Pancreas (tissue), 10 donors: Measurements from ENCODE around the gene MPDZ. TPM values are rescaled to one million over a fixed set of nuclear protein-coding genes. Genes with fewer than 3 reads are reported as not detected.

Source experiments
- ATAC-seq, 4 donors: fragments of 200-7000 bp; cut with Tn5 transposase; one replicate each; pipeline versions ENCODE4 v1.8.0 to v1.9.1; 2020; ENCODE audit warnings: mild to moderate bottlenecking in 4 of 4, moderate library complexity in 4 of 4
- DNase-seq, 6 donors: peaks; one replicate each; pipeline ENCODE4 v3.0.0-alpha.2; 2020
- FAIRE-seq: peaks from 2 replicates; lab custom pipeline; 2012; peaks lifted over from hg19 to GRCh38; lab: Jason Lieb, UNC
- H3K27ac ChIP-seq, 4 donors: fragments of 200-600 bp; sonication (generic); 1 replicate in 3 of 4; 2 replicates in 1 of 4; pipeline versions ENCODE4 v1.5.0 to v1.8.0; 2020
- H3K27me3 ChIP-seq, 4 donors: fragments of 200-600 bp; one replicate each; pipeline ENCODE4 v1.8.0; 2021
- H3K36me3 ChIP-seq, 3 donors: fragments of 200-600 bp; sonication (generic) in 1 of 3; one replicate each; pipeline versions ENCODE4 v1.5.0 to v1.8.0; 2020 to 2021
- H3K4me1 ChIP-seq, 3 donors: fragments of 200-600 bp; one replicate each; pipeline ENCODE4 v1.8.0; 2021
- H3K4me3 ChIP-seq, 4 donors: fragments of 200-600 bp; sonication (generic) in 2 of 4; one replicate each; pipeline versions ENCODE4 v1.5.0 to v1.8.0; 2020 to 2021
- H3K9me3 ChIP-seq, 4 donors: fragments of 200-600 bp; one replicate each; pipeline ENCODE4 v1.8.0; 2021
- WGBS, 2 donors: extraction: QIAGEN DNeasy Blood & Tissue Kit; methylation state at CpG; one replicate each; pipeline ENCODE4 v1.1.7; 2013; 5-methylcytosine and 5-hydroxymethylcytosine counted together
- intact Hi-C, 3 donors: fragments of 100-400 bp; cut with DNase I; formaldehyde crosslinking; loops; one replicate each; pipeline versions ENCODE4 v1.11.1 to v1.14.2; 2022
- polyA plus RNA-seq, 2 donors: library from polyadenylated mRNA; stranded (reverse); fragments of 200-250 nt; gene quantifications; one replicate each; pipeline ENCODE4 v1.2.3, GENCODE V29; 2013
- total RNA-seq, 6 donors: library from RNA; stranded (reverse); fragmentation: NEBNext Ultra II Directional in 4 of 6; extraction: Animal tissue kit (Norgen Biotek cat#: 25700) in 4 of 6; gene quantifications; one replicate each; pipeline versions ENCODE4 v1.2.1 to v1.2.4, GENCODE V29; 2021 to 2023
- TF ChIP-seq, protein P1 (sequence below), 4 donors: fragments of 200-600 bp; sonication (generic) in 3 of 4; IDR thresholded peaks; one replicate each; pipeline versions ENCODE4 v1.5.0 to v1.8.0; 2021; ENCODE audit warnings: antibody characterized with exemption in 4 of 4
- donor health status: healthy with polysubstance abuse.
- donor health status: DM: no; HTN: no; CAD: no; lungs with moderate emphysema.
- donor health status: DM: no; HTN: no; CAD: no.
- donor health status: control.
- donor health status: control.
- donor health status: Bipolar disorder and iron deficiency.
- donor health status: DM: yes; HTN: yes; CAD: no.
- donor health status: DM: no; HTN: no; CAD: no.
- donor health status: DM: no; HTN: no; CAD: no.
- donor health status: DM: yes; HTN: yes; CAD: no.

MPDZ gene
- total and polyA plus RNA-seq, 8 donors = 2.7 to 9.5 (median 4.6) TPM

GRCh38 chr9:13171261-13171660, 108.2 kb downstream of the MPDZ start:
- Histone ChIP-seq H3K4me3 (no peak overlapping the region), H3K4me1 (no peaks in the 10 kb centered on the region), H3K36me3 (peaks cover 0 to 9% (median 0%) of the 10 kb centered on the region in 3 donors), H3K9me3 (no peaks in the 10 kb centered on the region), H3K27ac (no peak overlapping the region), H3K27me3 (no peaks in the 10 kb centered on the region)
- ATAC-seq (no peak), FAIRE-seq (no peak), DNase-seq (no peak)
- intact Hi-C loops = no loop called here
- TF ChIP-seq, protein P1, sequence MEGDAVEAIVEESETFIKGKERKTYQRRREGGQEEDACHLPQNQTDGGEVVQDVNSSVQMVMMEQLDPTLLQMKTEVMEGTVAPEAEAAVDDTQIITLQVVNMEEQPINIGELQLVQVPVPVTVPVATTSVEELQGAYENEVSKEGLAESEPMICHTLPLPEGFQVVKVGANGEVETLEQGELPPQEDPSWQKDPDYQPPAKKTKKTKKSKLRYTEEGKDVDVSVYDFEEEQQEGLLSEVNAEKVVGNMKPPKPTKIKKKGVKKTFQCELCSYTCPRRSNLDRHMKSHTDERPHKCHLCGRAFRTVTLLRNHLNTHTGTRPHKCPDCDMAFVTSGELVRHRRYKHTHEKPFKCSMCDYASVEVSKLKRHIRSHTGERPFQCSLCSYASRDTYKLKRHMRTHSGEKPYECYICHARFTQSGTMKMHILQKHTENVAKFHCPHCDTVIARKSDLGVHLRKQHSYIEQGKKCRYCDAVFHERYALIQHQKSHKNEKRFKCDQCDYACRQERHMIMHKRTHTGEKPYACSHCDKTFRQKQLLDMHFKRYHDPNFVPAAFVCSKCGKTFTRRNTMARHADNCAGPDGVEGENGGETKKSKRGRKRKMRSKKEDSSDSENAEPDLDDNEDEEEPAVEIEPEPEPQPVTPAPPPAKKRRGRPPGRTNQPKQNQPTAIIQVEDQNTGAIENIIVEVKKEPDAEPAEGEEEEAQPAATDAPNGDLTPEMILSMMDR (IDR thresholded peaks at IDR 0.05) = no peak
- WGBS, 2 donors = 60 to 77% methylated on average over 2 of the region's 2 CpGs

- no peaks in the 10 kb centered on the region for H3K27me3 ChIP-seq
- ATAC-seq (no peak), FAIRE-seq (no peak), DNase-seq (no peak)
- H3K9me3 ChIP-seq = no peaks in the 10 kb centered on the region
- no peaks in the 10 kb centered on the region for H3K4me1 ChIP-seq
- no peak overlapping the region for H3K4me3 ChIP-seq
- intact Hi-C loops = no loop called here
- TF ChIP-seq, protein P1 (IDR thresholded peaks at IDR 0.05) = no peak
- H3K27ac ChIP-seq = no peak overlapping the region
- 93 to 96% methylated on average over 2 of the region's 2 CpGs for WGBS, 2 donors
- peaks cover 0 to 6% (median 0%) of the 10 kb centered on the region in 3 donors for H3K36me3 ChIP-seq
These were observed 112.5 kb downstream of the MPDZ start for GRCh38 chr9:13166996-13167395.

DNA sequence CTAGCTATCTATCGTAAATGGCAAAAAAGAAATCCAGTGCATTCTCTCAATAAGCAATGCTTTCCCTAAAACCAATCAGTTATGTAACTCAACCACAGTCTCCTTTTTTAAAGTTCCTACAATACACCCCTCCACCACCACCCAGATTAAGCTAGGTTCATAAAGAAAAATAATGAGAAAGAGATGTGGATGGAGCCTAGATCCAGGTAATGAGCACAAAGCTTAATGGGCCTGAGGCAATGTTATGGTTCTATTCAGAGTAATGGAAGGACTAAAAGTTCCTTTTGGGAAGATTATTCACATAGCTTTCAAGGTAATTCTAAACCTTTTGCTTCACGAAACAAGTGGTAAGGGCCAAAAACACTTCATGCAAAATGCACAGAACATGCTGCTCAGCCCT, 113.5 kb downstream of the MPDZ start:
- TF ChIP-seq, protein P1 (IDR thresholded peaks at IDR 0.05) = no peak
- Histone ChIP-seq H3K4me1 (no peaks in the 10 kb centered on the region), H3K27ac (no peak overlapping the region), H3K9me3 (no peaks in the 10 kb centered on the region), H3K4me3 (no peak overlapping the region), H3K36me3 (peaks cover 0 to 6% (median 0%) of the 10 kb centered on the region in 3 donors), H3K27me3 (no peaks in the 10 kb centered on the region)
- ATAC-seq (no peak), FAIRE-seq (no peak), DNase-seq (no peak)
- WGBS, 2 donors = 91 to 94% methylated on average over 2 of the region's 2 CpGs
- intact Hi-C loops = no loop called here

GRCh38 chr9:13165236-13165945, 114.1 kb downstream of the MPDZ start:
- intact Hi-C loops = no loop called here
- Histone ChIP-seq H3K27me3 (no peaks in the 10 kb centered on the region), H3K36me3 (peaks cover 0 to 6% (median 0%) of the 10 kb centered on the region in 3 donors), H3K9me3 (no peaks in the 10 kb centered on the region), H3K4me3 (no peak overlapping the region), H3K4me1 (no peaks in the 10 kb centered on the region), H3K27ac (no peak overlapping the region)
- DNase-seq = no peak
- ATAC-seq = no peak
- 92 to 96% methylated on average over 7 of the region's 7 CpGs for WGBS, 2 donors
- FAIRE-seq = no peak
- TF ChIP-seq, protein P1 (IDR thresholded peaks at IDR 0.05) = no peak

- ATAC-seq (no peak), FAIRE-seq (no peak), DNase-seq (no peak)
- intact Hi-C loops = no loop called here
- Histone ChIP-seq H3K27ac (no peak overlapping the region), H3K9me3 (no peaks in the 10 kb centered on the region), H3K4me1 (no peaks in the 10 kb centered on the region), H3K4me3 (no peak overlapping the region), H3K36me3 (peaks cover 0 to 6% (median 0%) of the 10 kb centered on the region in 3 donors), H3K27me3 (no peaks in the 10 kb centered on the region)
- TF ChIP-seq, protein P1 (IDR thresholded peaks at IDR 0.05) = no peak
- 93 to 95% methylated on average over 2 of the region's 2 CpGs for WGBS, 2 donors
These were observed 115.5 kb downstream of the MPDZ start for GRCh38 chr9:13163946-13164345.
